HEK293 (cell line): Measurements from ENCODE around the gene SLC5A1.

Experiments
- CTCF ChIA-PET: fragments of 350-600 bp; formaldehyde crosslinking; extraction: SDS; loops from one replicate; lab custom pipeline; 2021; ENCODE audit warnings: antibody characterized with exemption; lab: Yijun Ruan, JAX
- POLR2A ChIA-PET: fragments of 300-600 bp; formaldehyde crosslinking; extraction: SDS; loops from one replicate; lab custom pipeline; 2020; ENCODE audit warnings: antibody characterized with exemption, inconsistent platforms; lab: Yijun Ruan, JAX
- H3K27ac ChIP-seq: fragments of 200-500 bp; sonication (Bioruptor generic); 2 replicates; pipeline ENCODE4 v1.5.1; 2014; ENCODE audit warnings: low read depth, low read length, control low read depth, inconsistent platforms; ENCODE audit errors: extremely low read depth
- H3K36me3 ChIP-seq, 2 experiments: fragments of 200-500 bp in 1 of 2; sonication (Bioruptor generic) in 1 of 2; 1 replicate in 1 of 2; 2 replicates in 1 of 2; pipeline ENCODE4 v1.5.1; 2014 to 2017; ENCODE audit warnings: inconsistent platforms in 2 of 2, low read length in 2 of 2; ENCODE audit not compliant: control insufficient read depth in 2 of 2, insufficient read depth in 1 of 2
- H3K4me1 ChIP-seq: fragments of 200-500 bp; sonication (Bioruptor generic); 2 replicates; pipeline ENCODE4 v1.5.1; 2014; ENCODE audit warnings: mild to moderate bottlenecking, low read length, inconsistent platforms; ENCODE audit not compliant: control insufficient read depth, insufficient read depth
- H3K4me3 ChIP-seq: 2 replicates; pipeline ENCODE4 v1.5.1; 2011; ENCODE audit warnings: low read depth, mild to moderate bottlenecking, control low read depth, low read length, moderate library complexity
- H3K9me3 ChIP-seq: fragments of 200-500 bp; sonication (Bioruptor generic); 2 replicates; pipeline ENCODE4 v1.5.1; 2014; ENCODE audit warnings: low read depth, low read length, inconsistent platforms; ENCODE audit not compliant: control insufficient read depth, insufficient read depth
- HOXC10 ChIP-seq: sonication (generic); formaldehyde crosslinking; IDR thresholded peaks from 2 replicates; pipeline ENCODE4 v1.8.1; 2023; ENCODE audit warnings: mild to moderate bottlenecking, missing genetic modification reagents
- KLF16 ChIP-seq: fragments of 450-650 bp; formaldehyde crosslinking; IDR thresholded peaks from 2 replicates; pipeline ENCODE4 v1.5.1; 2017; ENCODE audit warnings: missing biosample characterization, missing genetic modification characterization
- KLF9 ChIP-seq: fragments of 450-650 bp; formaldehyde crosslinking; IDR thresholded peaks from 2 replicates; pipeline ENCODE4 v1.5.1; 2016; ENCODE audit warnings: missing biosample characterization, missing genetic modification characterization, low read depth
- ZFP37 ChIP-seq: fragments of 450-650 bp; formaldehyde crosslinking; IDR thresholded peaks from 2 replicates; pipeline ENCODE4 v1.5.1; 2016; ENCODE audit warnings: missing biosample characterization, missing genetic modification characterization
- ZNF146 ChIP-seq: fragments of 450-650 bp; formaldehyde crosslinking; IDR thresholded peaks from 2 replicates; pipeline ENCODE4 v1.5.1; 2016; ENCODE audit warnings: missing biosample characterization, missing genetic modification characterization
- ZNF16 ChIP-seq: fragments of 450-650 bp; formaldehyde crosslinking; IDR thresholded peaks from 2 replicates; pipeline ENCODE4 v1.5.1; 2016; ENCODE audit warnings: low read depth, missing biosample characterization, missing genetic modification characterization
- ZNF214 ChIP-seq: fragments of 450-650 bp; formaldehyde crosslinking; IDR thresholded peaks from 2 replicates; pipeline ENCODE4 v1.5.1; 2017; ENCODE audit warnings: missing biosample characterization, mild to moderate bottlenecking, missing genetic modification characterization, borderline replicate concordance
- ZNF518A ChIP-seq: fragments of 450-650 bp; formaldehyde crosslinking; conservative IDR thresholded peaks from 2 replicates; pipeline ENCODE4 v1.5.1; 2016; ENCODE audit warnings: low read depth, missing biosample characterization, missing genetic modification characterization
- ZNF571 ChIP-seq: fragments of 450-650 bp; formaldehyde crosslinking; IDR thresholded peaks from 2 replicates; pipeline ENCODE4 v1.5.0; 2017; ENCODE audit warnings: missing biosample characterization, missing genetic modification characterization
- ZNF639 ChIP-seq: fragments of 450-650 bp; formaldehyde crosslinking; IDR thresholded peaks from 2 replicates; pipeline ENCODE4 v1.5.1; 2016; ENCODE audit warnings: missing biosample characterization, missing genetic modification characterization
- ZNF701 ChIP-seq: fragments of 450-650 bp; formaldehyde crosslinking; IDR thresholded peaks from 2 replicates; pipeline ENCODE4 v1.5.1; 2016; ENCODE audit warnings: missing biosample characterization, missing genetic modification characterization
- ZNF785 ChIP-seq: fragments of 450-650 bp; formaldehyde crosslinking; IDR thresholded peaks from 2 replicates; pipeline ENCODE4 v1.5.1; 2016; ENCODE audit warnings: missing biosample characterization, missing genetic modification characterization
- ZSCAN16 ChIP-seq: fragments of 450-650 bp; formaldehyde crosslinking; IDR thresholded peaks from 2 replicates; pipeline ENCODE4 v1.5.1; 2016; ENCODE audit warnings: missing biosample characterization, missing genetic modification characterization
- ZSCAN18 ChIP-seq: fragments of 450-650 bp; formaldehyde crosslinking; IDR thresholded peaks from 2 replicates; pipeline ENCODE4 v1.5.1; 2016; ENCODE audit warnings: missing biosample characterization, missing genetic modification characterization
- ZSCAN30 ChIP-seq: fragments of 450-650 bp; IDR thresholded peaks from 2 replicates; pipeline ENCODE4 v1.5.1; 2018; ENCODE audit warnings: missing biosample characterization, mild to moderate bottlenecking, missing genetic modification characterization, moderate library complexity
- TF ChIP-seq, protein P1 (sequence below): fragments of 450-650 bp; formaldehyde crosslinking; IDR thresholded peaks from 2 replicates; pipeline ENCODE4 v1.5.1; 2016; ENCODE audit warnings: missing biosample characterization, missing genetic modification characterization
- TF ChIP-seq, protein P2 (sequence below): fragments of 450-650 bp; formaldehyde crosslinking; IDR thresholded peaks from 2 replicates; pipeline ENCODE4 v1.5.1; 2017; ENCODE audit warnings: missing biosample characterization, mild to moderate bottlenecking, missing genetic modification characterization, moderate library complexity
- TF ChIP-seq, protein P3 (sequence below): fragments of 450-650 bp; formaldehyde crosslinking; IDR thresholded peaks from 2 replicates; pipeline ENCODE4 v1.5.1; 2016; ENCODE audit warnings: missing biosample characterization, missing genetic modification characterization

Gene SLC5A1

DNA sequence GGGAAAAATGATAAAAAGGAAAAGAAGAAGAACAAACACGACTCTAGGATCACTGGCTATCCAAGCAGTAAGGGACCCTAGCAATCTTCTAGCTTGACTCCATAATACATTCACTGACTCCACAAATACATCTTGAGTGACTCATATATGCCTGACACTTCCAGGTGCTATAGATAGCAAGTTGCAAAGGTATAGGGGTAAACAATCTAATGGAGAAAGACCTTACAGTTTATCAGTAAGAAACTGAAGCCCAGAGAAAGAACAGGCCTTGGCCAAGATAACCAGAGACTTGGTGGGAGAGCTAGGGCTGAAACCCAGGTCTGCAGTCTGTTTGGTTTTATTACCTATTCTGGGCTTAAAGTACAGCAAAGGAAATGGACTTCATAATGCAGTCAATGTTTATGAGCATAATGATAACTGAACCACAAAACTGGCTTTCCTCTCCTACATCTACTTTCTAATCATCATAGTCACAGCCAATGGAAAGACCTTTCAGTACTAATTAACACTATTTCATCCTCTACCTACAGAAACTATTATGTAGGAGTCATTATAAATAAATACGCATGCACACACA is 19.7 kb upstream of the SLC5A1 start:
- CTCF ChIA-PET = interaction anchor here (1.3 to 2.7 kb wide), 3 partner anchors 46 to 57 kb away, joined by 3 to 7 read pairs (median 4); no protein-coding TSS in a partner anchor
- Histone ChIP-seq H3K27ac (no peak overlapping the region), H3K4me1 (no peaks in the 10 kb centered on the region), H3K9me3 (no peaks in the 10 kb centered on the region), H3K36me3 (no peaks in the 10 kb centered on the region), H3K4me3 (no peak overlapping the region)
- POLR2A ChIA-PET = no interaction called here
- TF ChIP-seq ZNF571 (no peak), ZSCAN16 (no peak), HOXC10 (CRISPR knock-in tag) (no peak), ZNF146 (tag by site-specific recombination) (no peak), KLF9 (tag by site-specific recombination) (no peak), ZNF639 (no peak), ZNF214 (tag by site-specific recombination) (no peak), ZSCAN18 (tag by site-specific recombination) (no peak), ZSCAN30 (tag by site-specific recombination) (no peak), ZNF518A (tag by site-specific recombination) (no peak), ZNF701 (tag by site-specific recombination) (no peak)
- TF ChIP-seq, protein P1, sequence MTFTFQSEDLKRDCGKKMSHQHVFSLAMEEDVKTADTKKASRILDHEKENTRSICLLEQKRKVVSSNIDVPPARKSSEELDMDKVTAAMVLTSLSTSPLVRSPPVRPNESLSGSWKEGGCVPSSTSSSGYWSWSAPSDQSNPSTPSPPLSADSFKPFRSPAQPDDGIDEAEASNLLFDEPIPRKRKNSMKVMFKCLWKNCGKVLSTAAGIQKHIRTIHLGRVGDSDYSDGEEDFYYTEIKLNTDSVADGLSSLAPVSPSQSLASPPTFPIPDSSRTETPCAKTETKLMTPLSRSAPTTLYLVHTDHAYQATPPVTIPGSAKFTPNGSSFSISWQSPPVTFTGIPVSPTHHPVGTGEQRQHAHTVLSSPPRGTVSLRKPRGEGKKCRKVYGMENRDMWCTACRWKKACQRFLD = no peak
- TF ChIP-seq, protein P2, sequence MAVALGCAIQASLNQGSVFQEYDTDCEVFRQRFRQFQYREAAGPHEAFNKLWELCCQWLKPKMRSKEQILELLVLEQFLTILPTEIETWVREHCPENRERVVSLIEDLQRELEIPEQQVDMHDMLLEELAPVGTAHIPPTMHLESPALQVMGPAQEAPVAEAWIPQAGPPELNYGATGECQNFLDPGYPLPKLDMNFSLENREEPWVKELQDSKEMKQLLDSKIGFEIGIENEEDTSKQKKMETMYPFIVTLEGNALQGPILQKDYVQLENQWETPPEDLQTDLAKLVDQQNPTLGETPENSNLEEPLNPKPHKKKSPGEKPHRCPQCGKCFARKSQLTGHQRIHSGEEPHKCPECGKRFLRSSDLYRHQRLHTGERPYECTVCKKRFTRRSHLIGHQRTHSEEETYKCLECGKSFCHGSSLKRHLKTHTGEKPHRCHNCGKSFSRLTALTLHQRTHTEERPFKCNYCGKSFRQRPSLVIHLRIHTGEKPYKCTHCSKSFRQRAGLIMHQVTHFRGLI (tag by site-specific recombination) = no peak

GRCh38 chr22:32024796-32025195 is 18.3 kb upstream of the SLC5A1 start:
- H3K4me3 ChIP-seq = no peak overlapping the region
- H3K27ac ChIP-seq = no peak overlapping the region
- ChIA-PET POLR2A (no interaction called here), CTCF (no interaction called here)
- H3K36me3 ChIP-seq = no peaks in the 10 kb centered on the region
- no peaks in the 10 kb centered on the region for H3K9me3 ChIP-seq
- no peak for TF ChIP-seq ZNF214 (tag by site-specific recombination)
- TF ChIP-seq ZNF701 (tag by site-specific recombination) = no peak
- TF ChIP-seq KLF16 = no peak
- no peak for TF ChIP-seq HOXC10 (CRISPR knock-in tag)
- TF ChIP-seq ZNF16 = no peak
- TF ChIP-seq, protein P1 = no peak
- TF ChIP-seq, protein P3, sequence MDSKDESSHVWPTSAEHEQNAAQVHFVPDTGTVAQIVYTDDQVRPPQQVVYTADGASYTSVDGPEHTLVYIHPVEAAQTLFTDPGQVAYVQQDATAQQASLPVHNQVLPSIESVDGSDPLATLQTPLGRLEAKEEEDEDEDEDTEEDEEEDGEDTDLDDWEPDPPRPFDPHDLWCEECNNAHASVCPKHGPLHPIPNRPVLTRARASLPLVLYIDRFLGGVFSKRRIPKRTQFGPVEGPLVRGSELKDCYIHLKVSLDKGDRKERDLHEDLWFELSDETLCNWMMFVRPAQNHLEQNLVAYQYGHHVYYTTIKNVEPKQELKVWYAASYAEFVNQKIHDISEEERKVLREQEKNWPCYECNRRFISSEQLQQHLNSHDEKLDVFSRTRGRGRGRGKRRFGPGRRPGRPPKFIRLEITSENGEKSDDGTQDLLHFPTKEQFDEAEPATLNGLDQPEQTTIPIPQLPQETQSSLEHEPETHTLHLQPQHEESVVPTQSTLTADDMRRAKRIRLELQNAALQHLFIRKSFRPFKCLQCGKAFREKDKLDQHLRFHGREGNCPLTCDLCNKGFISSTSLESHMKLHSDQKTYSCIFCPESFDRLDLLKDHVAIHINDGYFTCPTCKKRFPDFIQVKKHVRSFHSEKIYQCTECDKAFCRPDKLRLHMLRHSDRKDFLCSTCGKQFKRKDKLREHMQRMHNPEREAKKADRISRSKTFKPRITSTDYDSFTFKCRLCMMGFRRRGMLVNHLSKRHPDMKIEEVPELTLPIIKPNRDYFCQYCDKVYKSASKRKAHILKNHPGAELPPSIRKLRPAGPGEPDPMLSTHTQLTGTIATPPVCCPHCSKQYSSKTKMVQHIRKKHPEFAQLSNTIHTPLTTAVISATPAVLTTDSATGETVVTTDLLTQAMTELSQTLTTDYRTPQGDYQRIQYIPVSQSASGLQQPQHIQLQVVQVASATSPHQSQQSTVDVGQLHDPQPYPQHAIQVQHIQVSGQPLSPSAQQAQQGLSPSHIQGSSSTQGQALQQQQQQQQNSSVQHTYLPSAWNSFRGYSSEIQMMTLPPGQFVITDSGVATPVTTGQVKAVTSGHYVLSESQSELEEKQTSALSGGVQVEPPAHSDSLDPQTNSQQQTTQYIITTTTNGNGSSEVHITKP (tag by site-specific recombination) = no peak
- TF ChIP-seq KLF9 (tag by site-specific recombination) = no peak
- no peak for TF ChIP-seq ZFP37 (tag by site-specific recombination)
- TF ChIP-seq ZNF785 (tag by site-specific recombination) = no peak
- H3K4me1 ChIP-seq = no peaks in the 10 kb centered on the region
